NCI-H1105 treated with DMSO at 0.1 percent for 48 hours (cell line): Measurements from ENCODE around the gene ZDHHC21.
A peak's percentile ranks its signal among the peaks of the same experiment; 100 is the strongest.

Source experiments
- DNase-seq: peaks from one replicate; lab custom pipeline; 2025; lab: John Stamatoyannopoulos, UW

The ZDHHC21 gene

GRCh38 chr9:14616188-14616982 lies 76.8 kb downstream of the ZDHHC21 start:
- DNase-seq: peak; percentile 79

- peak; percentile 96 for DNase-seq
These were observed 84.7 kb downstream of the ZDHHC21 start for GRCh38 chr9:14608540-14608939.

- DNase-seq: no peak
These were observed 95.9 kb downstream of the ZDHHC21 start for GRCh38 chr9:14597171-14597799.

GRCh38 chr9:14593406-14593805 lies 99.8 kb downstream of the ZDHHC21 start:
- DNase-seq: no peak

- DNase-seq: no peak
These were observed 101.8 kb downstream of the ZDHHC21 start for GRCh38 chr9:14591411-14591810.

GRCh38 chr9:14585730-14586473 lies 107.3 kb downstream of the ZDHHC21 start:
- DNase-seq: no peak

- no peak for DNase-seq
These were observed 108.7 kb downstream of the ZDHHC21 start for GRCh38 chr9:14584571-14584970.

- DNase-seq: no peak
These were observed 115.2 kb downstream of the ZDHHC21 start for GRCh38 chr9:14578030-14578429.

- DNase-seq: no peak
These were observed 119.1 kb downstream of the ZDHHC21 start for GRCh38 chr9:14574173-14574572.

GRCh38 chr9:14573319-14573718 lies 119.9 kb downstream of the ZDHHC21 start:
- DNase-seq: no peak

- no peak for DNase-seq
These were observed 127.7 kb downstream of the ZDHHC21 start for GRCh38 chr9:14565352-14566016.

GRCh38 chr9:14563902-14564624 lies 129.2 kb downstream of the ZDHHC21 start:
- DNase-seq: no peak

GRCh38 chr9:14561929-14562405 lies 131.3 kb downstream of the ZDHHC21 start:
- DNase-seq: no peak
